HUES64 (cell line): Measurements from ENCODE around the gene PTPRD.

Experiments
- H3K27ac ChIP-seq: 2 replicates; pipeline ENCODE4 v1.7.0; 2013; ENCODE audit warnings: low read depth, low read length, inconsistent platforms
- H3K27me3 ChIP-seq: 2 replicates; pipeline ENCODE4 v1.6.1; 2013; ENCODE audit warnings: mild to moderate bottlenecking, low read length; ENCODE audit not compliant: insufficient read depth
- H3K36me3 ChIP-seq: 2 replicates; pipeline ENCODE4 v1.6.1; 2013; ENCODE audit warnings: mild to moderate bottlenecking, low read length; ENCODE audit not compliant: insufficient read depth
- H3K4me1 ChIP-seq: 2 replicates; pipeline ENCODE4 v1.6.1; 2013; ENCODE audit warnings: mild to moderate bottlenecking, low read length, moderate library complexity; ENCODE audit not compliant: insufficient read depth
- H3K4me3 ChIP-seq: 2 replicates; pipeline ENCODE4 v1.5.1; 2013; ENCODE audit warnings: mild to moderate bottlenecking, low read length, moderate library complexity
- H3K9ac ChIP-seq: 2 replicates; pipeline ENCODE4 v1.6.1; 2013; ENCODE audit warnings: mild to moderate bottlenecking, low read depth, low read length
- H3K9me3 ChIP-seq: 2 replicates; pipeline ENCODE4 v1.6.1; 2013; ENCODE audit warnings: low read depth, low read length; ENCODE audit not compliant: insufficient read depth
- WGBS: fragments of 150-250, 120-280 bp; methylation state at CpG from one replicate; pipeline ENCODE4 v1.1.7; 2013; ENCODE audit warnings: missing lambda C conversion rate; 5-methylcytosine and 5-hydroxymethylcytosine counted together

Gene PTPRD

GRCh38 chr9:8364026-8364752, 2248.6 kb downstream of the PTPRD start:
- Histone ChIP-seq H3K27me3 (no peaks in the 10 kb centered on the region), H3K9me3 (no peaks in the 10 kb centered on the region), H3K4me1 (peaks cover 6% of the 10 kb centered on the region; the same call in 1 of the 2 replicates), H3K36me3 (no peaks in the 10 kb centered on the region), H3K27ac (no peak overlapping the region), H3K4me3 (no peak overlapping the region), H3K9ac (no peak overlapping the region)
- WGBS: 96% methylated on average over 11 of the region's 11 CpGs

DNA sequence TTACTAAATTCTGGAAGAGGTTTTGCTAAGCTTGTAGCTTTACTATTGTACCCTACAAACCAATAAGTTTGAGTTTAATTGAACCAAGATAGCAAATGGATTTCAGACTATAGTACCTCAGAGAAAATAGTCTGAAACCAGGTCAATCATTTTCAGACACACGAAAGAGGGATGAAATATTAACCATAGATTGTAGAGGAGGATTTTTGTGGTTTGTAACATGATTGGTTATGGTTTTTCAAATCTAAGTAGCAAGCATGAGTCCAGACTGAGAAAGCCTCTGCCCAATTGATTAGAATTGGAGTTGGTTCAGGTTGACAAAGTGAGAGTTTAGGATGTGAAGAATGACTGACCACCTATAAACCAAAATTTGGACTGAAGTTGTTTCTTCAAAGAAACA, 2250.6 kb downstream of the PTPRD start:
- H3K27ac ChIP-seq: no peak overlapping the region
- no peaks in the 10 kb centered on the region for H3K36me3 ChIP-seq
- H3K27me3 ChIP-seq: no peaks in the 10 kb centered on the region
- H3K4me3 ChIP-seq: no peak overlapping the region
- H3K4me1 ChIP-seq: peaks cover 6% of the 10 kb centered on the region; the same call in 1 of the 2 replicates
- H3K9me3 ChIP-seq: no peaks in the 10 kb centered on the region
- H3K9ac ChIP-seq: no peak overlapping the region
- WGBS: 100% methylated on average over 1 of the region's 1 CpG

DNA sequence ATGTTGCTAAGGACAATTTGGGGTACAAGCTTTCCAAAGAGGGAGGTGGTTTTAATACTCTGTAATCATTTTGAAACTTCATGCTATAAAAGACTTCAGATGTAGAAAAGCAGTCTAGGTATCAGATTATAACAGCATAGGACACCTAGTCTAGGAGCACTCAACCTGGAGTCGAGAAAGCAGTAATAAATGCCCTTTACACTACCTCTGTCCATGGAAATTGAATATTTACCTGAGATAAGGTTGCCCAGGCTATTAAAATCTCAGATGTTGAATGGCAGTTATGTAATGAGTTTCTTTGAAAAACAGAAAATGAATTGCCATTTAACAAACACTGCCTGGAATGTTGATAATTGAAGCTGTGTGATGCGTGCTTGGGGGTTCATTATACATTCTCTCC, 2251.4 kb downstream of the PTPRD start:
- 78% methylated on average over 1 of the region's 2 CpGs for WGBS
- H3K4me1 ChIP-seq: no peaks in the 10 kb centered on the region; the same call in 1 of the 2 replicates
- H3K27me3 ChIP-seq: no peaks in the 10 kb centered on the region
- H3K27ac ChIP-seq: no peak overlapping the region
- no peaks in the 10 kb centered on the region for H3K9me3 ChIP-seq
- H3K9ac ChIP-seq: no peak overlapping the region
- H3K4me3 ChIP-seq: no peak overlapping the region
- H3K36me3 ChIP-seq: no peaks in the 10 kb centered on the region

- Histone ChIP-seq H3K36me3 (no peaks in the 10 kb centered on the region), H3K4me1 (no peaks in the 10 kb centered on the region), H3K9ac (no peak overlapping the region), H3K9me3 (no peaks in the 10 kb centered on the region), H3K4me3 (no peak overlapping the region), H3K27ac (no peak overlapping the region), H3K27me3 (no peaks in the 10 kb centered on the region)
These were observed 2256.4 kb downstream of the PTPRD start for GRCh38 chr9:8356406-8356805.

- no peaks in the 10 kb centered on the region for H3K36me3 ChIP-seq
- no peak overlapping the region for H3K4me3 ChIP-seq
- no peaks in the 10 kb centered on the region for H3K27me3 ChIP-seq
- no peaks in the 10 kb centered on the region for H3K4me1 ChIP-seq
- H3K27ac ChIP-seq: no peak overlapping the region
- H3K9me3 ChIP-seq: no peaks in the 10 kb centered on the region
- no peak overlapping the region for H3K9ac ChIP-seq
These were observed 2261.4 kb downstream of the PTPRD start for GRCh38 chr9:8351436-8351835.

- WGBS: 92% methylated on average over 3 of the region's 4 CpGs
- H3K9ac ChIP-seq: no peak overlapping the region
These were observed 2262.9 kb downstream of the PTPRD start for GRCh38 chr9:8349901-8350300.

DNA sequence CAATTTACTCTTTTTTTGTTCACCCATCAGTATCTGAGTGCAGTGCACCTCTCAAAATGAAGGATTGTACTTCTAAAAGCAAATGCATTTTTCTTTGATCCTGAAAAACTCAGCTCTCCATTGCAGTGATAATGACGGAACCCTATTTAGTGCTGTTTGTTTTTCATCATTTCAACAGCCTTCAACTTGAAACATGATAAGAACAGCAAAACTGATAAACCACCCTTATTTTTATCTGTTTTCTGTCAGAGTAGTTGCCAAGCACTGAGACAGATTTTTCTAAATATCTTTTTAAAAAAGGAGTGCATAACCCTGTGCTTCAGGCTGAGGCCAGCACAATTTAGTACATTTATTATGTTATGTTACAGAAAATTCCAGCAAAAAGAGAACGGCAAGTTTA, 2263.4 kb downstream of the PTPRD start:
- Histone ChIP-seq H3K27me3 (no peaks in the 10 kb centered on the region), H3K36me3 (no peaks in the 10 kb centered on the region), H3K4me1 (no peaks in the 10 kb centered on the region), H3K9me3 (no peaks in the 10 kb centered on the region), H3K27ac (no peak overlapping the region), H3K9ac (no peak overlapping the region), H3K4me3 (no peak overlapping the region)
- WGBS: 92% methylated on average over 2 of the region's 2 CpGs

More at GRCh38 chr9:8349901-8350300, 2262.9 kb downstream of the PTPRD start:
- Histone ChIP-seq H3K36me3 (no peaks in the 10 kb centered on the region), H3K27ac (no peak overlapping the region), H3K27me3 (no peaks in the 10 kb centered on the region), H3K9me3 (no peaks in the 10 kb centered on the region), H3K4me3 (no peak overlapping the region), H3K4me1 (no peaks in the 10 kb centered on the region)

GRCh38 chr9:8348756-8349155, 2264.0 kb downstream of the PTPRD start:
- Histone ChIP-seq H3K27ac (no peak overlapping the region), H3K4me3 (no peak overlapping the region)
- 98% methylated on average over 2 of the region's 4 CpGs for WGBS

DNA sequence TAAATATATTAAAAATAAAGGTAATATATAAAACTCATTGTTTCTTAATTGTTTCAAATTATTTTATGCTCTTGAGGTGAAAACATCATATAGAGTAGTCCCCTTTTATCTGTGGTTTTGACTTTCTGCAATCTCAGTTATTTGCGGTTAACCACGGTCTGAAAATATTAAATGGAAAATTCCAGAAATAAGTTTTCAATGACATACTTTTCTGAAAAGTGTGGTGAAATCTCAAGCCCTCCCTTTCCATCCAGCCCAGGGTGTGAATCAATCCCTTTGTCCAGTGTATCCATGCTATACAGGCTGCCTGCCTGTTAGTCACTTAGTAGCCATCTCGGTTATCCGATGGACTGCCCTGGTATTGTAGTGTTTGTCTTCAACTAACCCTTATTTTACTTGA, 2266.5 kb downstream of the PTPRD start:
- Histone ChIP-seq H3K27me3 (no peaks in the 10 kb centered on the region), H3K4me3 (no peak overlapping the region), H3K9ac (no peak overlapping the region), H3K9me3 (no peaks in the 10 kb centered on the region), H3K36me3 (no peaks in the 10 kb centered on the region; the same call in 1 of the 2 replicates), H3K27ac (no peak overlapping the region), H3K4me1 (no peaks in the 10 kb centered on the region)
- WGBS: 94% methylated on average over 4 of the region's 4 CpGs

More at GRCh38 chr9:8348756-8349155, 2264.0 kb downstream of the PTPRD start:
- Histone ChIP-seq H3K36me3 (no peaks in the 10 kb centered on the region), H3K9ac (no peak overlapping the region), H3K9me3 (no peaks in the 10 kb centered on the region), H3K27me3 (no peaks in the 10 kb centered on the region), H3K4me1 (no peaks in the 10 kb centered on the region)

GRCh38 chr9:8338767-8339510, 2273.9 kb downstream of the PTPRD start:
- peaks cover 20% of the 10 kb centered on the region; the same call in 1 of the 2 replicates for H3K36me3 ChIP-seq
- H3K27ac ChIP-seq: no peak overlapping the region
- no peaks in the 10 kb centered on the region for H3K9me3 ChIP-seq
- H3K27me3 ChIP-seq: no peaks in the 10 kb centered on the region
- no peaks in the 10 kb centered on the region for H3K4me1 ChIP-seq
- no peak overlapping the region for H3K4me3 ChIP-seq
- H3K9ac ChIP-seq: no peak overlapping the region
- WGBS: 91% methylated on average over 4 of the region's 5 CpGs

- 92% methylated on average over 4 of the region's 4 CpGs for WGBS
- Histone ChIP-seq H3K27ac (no peak overlapping the region), H3K9me3 (no peaks in the 10 kb centered on the region), H3K4me3 (no peak overlapping the region), H3K4me1 (no peaks in the 10 kb centered on the region), H3K36me3 (peaks cover 20% of the 10 kb centered on the region; the same call in 1 of the 2 replicates), H3K9ac (no peak overlapping the region), H3K27me3 (no peaks in the 10 kb centered on the region)
These were observed 2274.7 kb downstream of the PTPRD start for GRCh38 chr9:8337834-8338766.
